ENCODE results near the gene LIPK. TPM values are rescaled to one million over a fixed set of nuclear protein-coding genes. Genes with fewer than 3 reads are reported as not detected.

Gene LIPK
- total RNA-seq, 1 experiment from 2014 or later = not detected

GRCh38 chr10:88672041-88672440, 34.0 kb upstream of the LIPK start:
- CTCF ChIA-PET = no interaction called here
- DNase-seq = no peak
- H3F3A ChIP-seq (ENCODE audit: insufficient read depth, low read depth) = no peaks in the 10 kb centered on the region

GRCh38 chr10:88676283-88677060, 29.6 kb upstream of the LIPK start:
- no peaks in the 10 kb centered on the region for H3K9me3 ChIP-seq (ENCODE audit: insufficient read depth, low read depth)
- H3F3A ChIP-seq (ENCODE audit: insufficient read depth, low read depth) = no peaks in the 10 kb centered on the region
- H2AFZ ChIP-seq = no peak overlapping the region
- no peak overlapping the region for H3K4me2 ChIP-seq
- no peak overlapping the region for H3K4me3 ChIP-seq
- ChIA-PET CTCF (no interaction called here), POLR2A (ENCODE audit: unreplicated experiment) (no interaction called here)
- H3K79me2 ChIP-seq (ENCODE audit: low read depth) = no peaks in the 10 kb centered on the region
- intact Hi-C loops (cut with micrococcal nuclease; ENCODE audit: unreplicated experiment) = no loop called here
- H3K4me1 ChIP-seq (replicated peaks; ENCODE audit: insufficient read depth) = no peaks in the 10 kb centered on the region
- H3K27me3 ChIP-seq (ENCODE audit: insufficient read depth, low read depth) = no peaks in the 10 kb centered on the region
- no TSS peak for BruUV-seq (replicated peaks)
- no peak overlapping the region for H3K27ac ChIP-seq
- TF ChIP-seq, protein P1, sequence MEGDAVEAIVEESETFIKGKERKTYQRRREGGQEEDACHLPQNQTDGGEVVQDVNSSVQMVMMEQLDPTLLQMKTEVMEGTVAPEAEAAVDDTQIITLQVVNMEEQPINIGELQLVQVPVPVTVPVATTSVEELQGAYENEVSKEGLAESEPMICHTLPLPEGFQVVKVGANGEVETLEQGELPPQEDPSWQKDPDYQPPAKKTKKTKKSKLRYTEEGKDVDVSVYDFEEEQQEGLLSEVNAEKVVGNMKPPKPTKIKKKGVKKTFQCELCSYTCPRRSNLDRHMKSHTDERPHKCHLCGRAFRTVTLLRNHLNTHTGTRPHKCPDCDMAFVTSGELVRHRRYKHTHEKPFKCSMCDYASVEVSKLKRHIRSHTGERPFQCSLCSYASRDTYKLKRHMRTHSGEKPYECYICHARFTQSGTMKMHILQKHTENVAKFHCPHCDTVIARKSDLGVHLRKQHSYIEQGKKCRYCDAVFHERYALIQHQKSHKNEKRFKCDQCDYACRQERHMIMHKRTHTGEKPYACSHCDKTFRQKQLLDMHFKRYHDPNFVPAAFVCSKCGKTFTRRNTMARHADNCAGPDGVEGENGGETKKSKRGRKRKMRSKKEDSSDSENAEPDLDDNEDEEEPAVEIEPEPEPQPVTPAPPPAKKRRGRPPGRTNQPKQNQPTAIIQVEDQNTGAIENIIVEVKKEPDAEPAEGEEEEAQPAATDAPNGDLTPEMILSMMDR (conservative IDR thresholded peaks at IDR 0.05) = no peak
- TF ChIP-seq EZH2 (IDR thresholded peaks at IDR 0.05; ENCODE audit: low read depth) = no peak
- no peaks in the 10 kb centered on the region for H3K36me3 ChIP-seq (ENCODE audit: low read depth)
- H3K9me2 ChIP-seq (ENCODE audit: insufficient read depth) = no peaks in the 10 kb centered on the region
- no peak for DNase-seq
- no peaks in the 10 kb centered on the region for H4K20me1 ChIP-seq (ENCODE audit: insufficient read depth)

More at GRCh38 chr10:88672041-88672440, 34.0 kb upstream of the LIPK start:
- Histone ChIP-seq H4K20me1 (ENCODE audit: insufficient read depth) (no peaks in the 10 kb centered on the region), H3K9me3 (ENCODE audit: insufficient read depth, low read depth) (no peaks in the 10 kb centered on the region), H3K4me1 (replicated peaks; ENCODE audit: insufficient read depth) (no peaks in the 10 kb centered on the region), H3K4me3 (no peak overlapping the region), H3K79me2 (ENCODE audit: low read depth) (no peaks in the 10 kb centered on the region), H2AFZ (no peak overlapping the region), H3K27me3 (ENCODE audit: insufficient read depth, low read depth) (no peaks in the 10 kb centered on the region), H3K9me2 (ENCODE audit: insufficient read depth) (no peaks in the 10 kb centered on the region), H3K36me3 (ENCODE audit: low read depth) (no peaks in the 10 kb centered on the region), H3K27ac (no peak overlapping the region), H3K4me2 (no peak overlapping the region)
- BruUV-seq (replicated peaks) = no TSS peak
- POLR2A ChIA-PET (ENCODE audit: unreplicated experiment) = no interaction called here
- TF ChIP-seq EZH2 (IDR thresholded peaks at IDR 0.05; ENCODE audit: low read depth) = no peak
- TF ChIP-seq, protein P1 (conservative IDR thresholded peaks at IDR 0.05) = no peak
- intact Hi-C loops (cut with micrococcal nuclease; ENCODE audit: unreplicated experiment) = no loop called here

- DNase-seq = peak in 1 of 2 experiments; percentile 35
- H2AFZ ChIP-seq = no peak overlapping the region
- TF ChIP-seq EZH2 (IDR thresholded peaks at IDR 0.05; ENCODE audit: low read depth) = no peak
- TF ChIP-seq, protein P1 (conservative IDR thresholded peaks at IDR 0.05) = no peak
- CTCF ChIA-PET = no interaction called here
- no peak overlapping the region for H3K4me3 ChIP-seq
- no peaks in the 10 kb centered on the region for H3K4me1 ChIP-seq (replicated peaks; ENCODE audit: insufficient read depth)
- H3K27me3 ChIP-seq (ENCODE audit: insufficient read depth, low read depth) = no peaks in the 10 kb centered on the region
- POLR2A ChIA-PET (ENCODE audit: unreplicated experiment) = no interaction called here
- no peaks in the 10 kb centered on the region for H3K9me3 ChIP-seq (ENCODE audit: insufficient read depth, low read depth)
- no peak overlapping the region for H3K4me2 ChIP-seq
- intact Hi-C loops (cut with micrococcal nuclease; ENCODE audit: unreplicated experiment) = no loop called here
- BruUV-seq (replicated peaks) = no TSS peak
- no peaks in the 10 kb centered on the region for H3K9me2 ChIP-seq (ENCODE audit: insufficient read depth)
- no peaks in the 10 kb centered on the region for H3K79me2 ChIP-seq (ENCODE audit: low read depth)
- H3K27ac ChIP-seq = no peak overlapping the region
- no peaks in the 10 kb centered on the region for H3F3A ChIP-seq (ENCODE audit: insufficient read depth, low read depth)
- H3K36me3 ChIP-seq (ENCODE audit: low read depth) = no peaks in the 10 kb centered on the region
- H4K20me1 ChIP-seq (ENCODE audit: insufficient read depth) = no peaks in the 10 kb centered on the region
These were observed 25.1 kb upstream of the LIPK start for GRCh38 chr10:88680958-88681357.
